B cell (primary cell): ENCODE results near the gene SIK3. TPM values are rescaled to one million over a fixed set of nuclear protein-coding genes. Genes with fewer than 3 reads are reported as not detected.

Experiments
- ATAC-seq: fragments of 200-7000 bp; cut with Tn5 transposase; one replicate; pipeline ENCODE4 v1.10.0; 2021; ENCODE audit warnings: low read depth, mild to moderate bottlenecking, moderate number of reproducible peaks, moderate library complexity
- CTCF ChIA-PET: fragments of 350-600 bp; sonication (Branson Sonifier 250); formaldehyde crosslinking; loops from one replicate; lab custom pipeline; 2021; ENCODE audit warnings: antibody characterized with exemption, inconsistent platforms; lab: Charles Lee
- POLR2A ChIA-PET: fragments of 350-600 bp; sonication (Branson Sonifier 250); formaldehyde crosslinking; loops from one replicate; lab custom pipeline; 2021; ENCODE audit warnings: antibody characterized with exemption; lab: Charles Lee
- DNase-seq: peaks from one replicate; pipeline ENCODE4 v3.0.0; 2013
- H2AFZ ChIP-seq: 2 replicates; pipeline ENCODE4 v1.6.1; 2012; ENCODE audit warnings: mild to moderate bottlenecking, low read depth, low read length; ENCODE audit not compliant: insufficient read depth, poor library complexity, severe bottlenecking
- H3K27ac ChIP-seq, 2 donors: 1 replicate in 1 of 2; 2 replicates in 1 of 2; pipeline ENCODE4 v1.5.1; 2012 to 2013; ENCODE audit warnings: low read length in 2 of 2, mild to moderate bottlenecking in 2 of 2, moderate library complexity in 1 of 2
- H3K27me3 ChIP-seq, 4 experiments: fragments of 200-600 bp in 1 of 4; sonication (generic) in 1 of 4; replicated peaks in 1 of 4; 1 replicate in 2 of 4; 2 replicates in 2 of 4; pipeline versions ENCODE4 v1.6.1 to v1.7.0; 2013 to 2016; ENCODE audit warnings: low read length in 3 of 4, mild to moderate bottlenecking in 2 of 4, mixed read lengths in 1 of 4, moderate library complexity in 1 of 4; ENCODE audit not compliant: insufficient read depth in 4 of 4, control insufficient read depth in 3 of 4; ENCODE audit errors: control extremely low read depth in 1 of 4
- H3K36me3 ChIP-seq, 2 experiments: replicated peaks in 1 of 2; 1 replicate in 1 of 2; 2 replicates in 1 of 2; pipeline versions ENCODE4 v1.6.1 to v1.7.1; 2013; ENCODE audit warnings: low read length in 1 of 2; ENCODE audit not compliant: insufficient read depth in 2 of 2, control insufficient read depth in 1 of 2; ENCODE audit errors: control extremely low read depth in 1 of 2, extremely low read depth in 1 of 2
- H3K4me1 ChIP-seq, 2 donors: fragments of 200-600 bp in 1 of 2; sonication (generic) in 1 of 2; 1 replicate in 1 of 2; 2 replicates in 1 of 2; pipeline versions ENCODE4 v1.5.1 to v1.6.1; 2013 to 2017; ENCODE audit warnings: low read length in 2 of 2; ENCODE audit not compliant: control insufficient read depth in 2 of 2, insufficient read depth in 2 of 2
- H3K4me2 ChIP-seq: replicated peaks from 2 replicates; pipeline ENCODE3; 2012; ENCODE audit warnings: mild to moderate bottlenecking, low read depth, low read length; ENCODE audit not compliant: poor library complexity, severe bottlenecking
- H3K4me3 ChIP-seq, 5 experiments: fragments of 200-600 bp in 1 of 5; sonication (generic) in 1 of 5; 1 replicate in 3 of 5; 2 replicates in 2 of 5; pipeline versions ENCODE4 v1.5.1 to v1.7.0; 2011 to 2016; ENCODE audit warnings: low read length in 4 of 5, mild to moderate bottlenecking in 4 of 5, low read depth in 2 of 5, control low read depth in 1 of 5, moderate library complexity in 1 of 5; ENCODE audit not compliant: insufficient read depth in 1 of 5; ENCODE audit errors: control extremely low read depth in 1 of 5, extremely low read depth in 1 of 5
- H3K79me2 ChIP-seq: fragments of 200-600 bp; sonication (generic); one replicate; pipeline ENCODE4 v1.6.0; 2016; ENCODE audit warnings: low read length; ENCODE audit not compliant: control insufficient read depth, insufficient read depth
- H3K9ac ChIP-seq: fragments of 200-600 bp; sonication (generic); 2 replicates; pipeline ENCODE4 v1.6.1; 2017; ENCODE audit warnings: mild to moderate bottlenecking, low read length, moderate library complexity
- H3K9me3 ChIP-seq, 3 donors: one replicate each; pipeline versions ENCODE4 v1.6.1 to v1.7.1; 2013; ENCODE audit warnings: low read length in 2 of 3; ENCODE audit not compliant: control insufficient read depth in 2 of 3, insufficient read depth in 1 of 3; ENCODE audit errors: control extremely low read depth in 1 of 3
- H4K20me1 ChIP-seq: 2 replicates; pipeline ENCODE4 v1.6.0; 2012; ENCODE audit warnings: mild to moderate bottlenecking, low read length; ENCODE audit not compliant: insufficient read depth, control insufficient read depth, poor library complexity, severe bottlenecking
- H3K27ac Mint-ChIP-seq: one replicate; pipeline ENCODE4 v1.8.0; 2021; ENCODE audit warnings: mixed read lengths
- H3K27me3 Mint-ChIP-seq: one replicate; pipeline ENCODE4 v1.8.0; 2021; ENCODE audit warnings: mixed read lengths
- H3K4me1 Mint-ChIP-seq: one replicate; pipeline ENCODE4 v1.8.0; 2021; ENCODE audit warnings: mixed read lengths
- H3K4me3 Mint-ChIP-seq: one replicate; pipeline ENCODE4 v1.8.0; 2021; ENCODE audit warnings: mixed read lengths
- H3K9me3 Mint-ChIP-seq: one replicate; pipeline ENCODE4 v1.8.0; 2022; ENCODE audit warnings: mixed read lengths; ENCODE audit not compliant: insufficient read depth
- CTCF ChIP-seq: fragments of 200-600 bp; IDR thresholded peaks from one replicate; pipeline ENCODE4 v1.8.0; 2022; ENCODE audit warnings: antibody characterized with exemption, mild to moderate bottlenecking
- EZH2 ChIP-seq: IDR thresholded peaks from 2 replicates; pipeline ENCODE4 v1.6.1; 2012; ENCODE audit warnings: borderline replicate concordance, low read depth, mild to moderate bottlenecking, moderate library complexity, low read length; ENCODE audit not compliant: insufficient read depth, poor library complexity, severe bottlenecking
- WGBS: methylation state at CpG from one replicate; pipeline ENCODE4 v1.1.5; 2013; ENCODE audit warnings: missing lambda C conversion rate; ENCODE audit not compliant: insufficient coverage; 5-methylcytosine and 5-hydroxymethylcytosine counted together
- intact Hi-C: fragments of 100-400 bp; cut with micrococcal nuclease; formaldehyde crosslinking; loops from one replicate; pipeline ENCODE4 v1.10.0; 2022
- polyA plus RNA-seq: library from polyadenylated mRNA; depleted of rRNA; stranded (reverse); fragments of >200 nt; gene quantifications from 2 replicates; pipeline ENCODE4 v1.2.3, GENCODE V29; 2012
- total RNA-seq, 2 donors: library from RNA; stranded (reverse); fragments of 120-200 nt in 1 of 2; gene quantifications; 1 replicate in 1 of 2; 2 replicates in 1 of 2; pipeline versions ENCODE4 v1.2.3 to v1.2.4, GENCODE V29; 2013 to 2022

The SIK3 gene
- total and polyA plus RNA-seq, 2 donors (not counting 1 experiment from before 2014, with no cell fraction given), result 36.5 to 180 TPM

GRCh38 chr11:117058761-117059261 is 39.4 kb downstream of the SIK3 start:
- Histone ChIP-seq H3K4me1 (peaks cover 42 to 55% of the 10 kb centered on the region in 2 donors), H3K9me3 (no peaks in the 10 kb centered on the region), H3K27ac (no peak overlapping the region), H3K9ac (no peak overlapping the region), H3K4me2 (peak overlapping the region; percentile 23), H3K79me2 (peaks cover 97% of the 10 kb centered on the region), H2AFZ (no peak overlapping the region), H3K36me3 (peaks cover 0 to 1% of the 10 kb centered on the region in 2 experiments), H4K20me1 (peaks cover 47% of the 10 kb centered on the region), H3K27me3 (no peaks in the 10 kb centered on the region), H3K4me3 (no peak overlapping the region)
- DNase-seq (no peak), ATAC-seq (no peak)
- TF ChIP-seq CTCF (no peak), EZH2 (no peak)
- peaks cover 77% of the 10 kb centered on the region for H3K4me1 Mint-ChIP-seq
- no peaks in the 10 kb centered on the region for H3K9me3 Mint-ChIP-seq
- no peaks in the 10 kb centered on the region for H3K27me3 Mint-ChIP-seq
- intact Hi-C loops, result no loop called here
- ChIA-PET POLR2A (interaction anchor here (0.7 kb wide), 1 partner anchor 83 kb away, joined by 4 read pairs; no protein-coding TSS in a partner anchor), CTCF (interaction anchor here (1.7 kb wide), 2 partner anchors 14 to 40 kb away, joined by 3 read pairs; partner anchors contain the start of gene SIK3)
- WGBS, result 100% methylated on average over 2 of the region's 4 CpGs
- no peak overlapping the region for H3K27ac Mint-ChIP-seq
- peak overlapping the region; percentile 10 for H3K4me3 Mint-ChIP-seq

GRCh38 chr11:117057727-117058126 is 40.5 kb downstream of the SIK3 start:
- H3K79me2 ChIP-seq, result peaks cover 97% of the 10 kb centered on the region
- no peaks in the 10 kb centered on the region for H3K27me3 ChIP-seq
- H4K20me1 ChIP-seq, result peaks cover 53% of the 10 kb centered on the region
- peak overlapping the region in 1 of 2 donors; percentile 47 for H3K27ac ChIP-seq
- ChIA-PET POLR2A (interaction anchor here (0.5 kb wide), 1 partner anchor 13 kb away, joined by 8 read pairs; no protein-coding TSS in a partner anchor), CTCF (interaction anchor here (0.9 kb wide), 1 partner anchor 62 kb away, joined by 4 read pairs; no protein-coding TSS in a partner anchor)
- no peak for TF ChIP-seq CTCF
- no peak for TF ChIP-seq EZH2
- H3K27me3 Mint-ChIP-seq, result no peaks in the 10 kb centered on the region
- H3K4me1 ChIP-seq, result peaks cover 34 to 46% of the 10 kb centered on the region in 2 donors
- peak overlapping the region; percentile 15 for H3K4me3 Mint-ChIP-seq
- H3K9ac ChIP-seq, result no peak overlapping the region
- peak overlapping the region; percentile 23 for H3K4me2 ChIP-seq
- H3K4me3 ChIP-seq, result no peak overlapping the region
- intact Hi-C loops, result no loop called here
- no peak overlapping the region for H3K27ac Mint-ChIP-seq
- DNase-seq (no peak), ATAC-seq (no peak)
- H3K36me3 ChIP-seq, result peaks cover 0 to 1% of the 10 kb centered on the region in 2 experiments
- H3K9me3 ChIP-seq, result no peaks in the 10 kb centered on the region
- H3K9me3 Mint-ChIP-seq, result no peaks in the 10 kb centered on the region
- H3K4me1 Mint-ChIP-seq, result peaks cover 67% of the 10 kb centered on the region
- H2AFZ ChIP-seq, result no peak overlapping the region
